ENCODE data around the gene CTNNB1.

- TF ChIP-seq CTCF (IDR thresholded peaks at IDR 0.05) (no peak), POLR2A (IDR thresholded peaks at IDR 0.05) (no peak)
Observed at GRCh38 chr3:41176596-41176995, 22.7 kb upstream of the CTNNB1 start.

All from ovary (tissue), 3 donors.